OCI-LY7 (cell line): Measurements from ENCODE around the gene PARD3B. TPM values are rescaled to one million over a fixed set of nuclear protein-coding genes. Genes with fewer than 3 reads are reported as not detected.

Experiments
- BruUV-seq: library from RNA; stranded (reverse); fragments of 400-500 nt; replicated peaks from 2 replicates; lab custom pipeline; 2021; lab: Mats Ljungman, UMichigan
- CTCF ChIA-PET: fragments of 300-600 bp; sonication (Branson Sonifier 250); formaldehyde crosslinking; loops from one replicate; lab custom pipeline; 2022; ENCODE audit warnings: antibody characterized with exemption; ENCODE audit not compliant: unreplicated experiment; lab: Charles Lee
- POLR2A ChIA-PET: fragments of 300-600 bp; sonication (Branson Sonifier 250); formaldehyde crosslinking; loops from one replicate; lab custom pipeline; 2022; ENCODE audit warnings: antibody characterized with exemption; lab: Charles Lee
- DNase-seq: peaks from one replicate; pipeline ENCODE4 v3.0.0-alpha.2; 2015; ENCODE audit warnings: low spot score
- H2AFZ ChIP-seq: fragments of 200-600 bp; sonication (generic), shearing (Covaris generic); 2 replicates; pipeline ENCODE4 v1.6.1; 2014; ENCODE audit warnings: mild to moderate bottlenecking, antibody characterized with exemption, low read length, moderate library complexity
- H3K27ac ChIP-seq: fragments of 200-600 bp; sonication (generic); 2 replicates; pipeline ENCODE4 v1.5.1; 2014; ENCODE audit warnings: mixed run types, low read depth, mild to moderate bottlenecking, moderate library complexity, low read length, inconsistent platforms; ENCODE audit not compliant: poor library complexity, severe bottlenecking
- H3K36me3 ChIP-seq: fragments of 200-600 bp; sonication (generic); 2 replicates; pipeline ENCODE4 v1.6.1; 2014; ENCODE audit warnings: mild to moderate bottlenecking, antibody characterized with exemption, low read length, moderate library complexity, mixed read lengths; ENCODE audit not compliant: insufficient read depth
- H3K4me1 ChIP-seq: fragments of 200-600 bp; sonication (generic); 2 replicates; pipeline ENCODE4 v1.5.1; 2014; ENCODE audit warnings: mild to moderate bottlenecking, low read length; ENCODE audit not compliant: insufficient read depth, poor library complexity, severe bottlenecking
- H3K4me2 ChIP-seq: fragments of 200-600 bp; sonication (generic); 2 replicates; pipeline ENCODE4 v1.6.1; 2014; ENCODE audit warnings: mild to moderate bottlenecking, low read length
- H3K4me3 ChIP-seq: fragments of 200-600 bp; sonication (generic); 2 replicates; pipeline ENCODE4 v1.5.1; 2014; ENCODE audit warnings: mild to moderate bottlenecking, low read depth, low read length; ENCODE audit not compliant: poor library complexity, severe bottlenecking
- H3K79me2 ChIP-seq: fragments of 200-600 bp; sonication (generic); 2 replicates; pipeline ENCODE4 v1.6.1; 2016; ENCODE audit warnings: low read depth, mild to moderate bottlenecking, low read length, moderate library complexity, mixed read lengths; ENCODE audit not compliant: insufficient read depth
- H3K9me2 ChIP-seq: fragments of 200-600 bp; sonication (generic); 2 replicates; pipeline ENCODE4 v1.6.1; 2016; ENCODE audit warnings: mild to moderate bottlenecking, low read length, mixed read lengths; ENCODE audit not compliant: insufficient read depth
- H3K9me3 ChIP-seq: fragments of 200-600 bp; sonication (generic); 2 replicates; pipeline ENCODE4 v1.6.1; 2014; ENCODE audit warnings: mild to moderate bottlenecking, mixed run types, low read length, mixed read lengths
- H4K20me1 ChIP-seq: fragments of 200-600 bp; sonication (generic); 2 replicates; pipeline ENCODE4 v1.6.1; 2014; ENCODE audit warnings: mild to moderate bottlenecking, antibody characterized with exemption, low read length, moderate library complexity, mixed read lengths; ENCODE audit not compliant: insufficient read depth
- EZH2phosphoT487 ChIP-seq: fragments of 200-600 bp; sonication (generic); IDR thresholded peaks from 2 replicates; pipeline ENCODE4 v1.6.1; 2018; ENCODE audit warnings: low read depth, borderline replicate concordance, mild to moderate bottlenecking, mixed run types, antibody characterized with exemption, low read length, moderate library complexity, mixed read lengths
- intact Hi-C: fragments of 100-400 bp; cut with micrococcal nuclease; formaldehyde crosslinking; loops from one replicate; pipeline ENCODE4 v1.10.0; 2022; ENCODE audit not compliant: unreplicated experiment
- total RNA-seq, 2 experiments: library from RNA; depleted of rRNA in 1 of 2; stranded (reverse); fragments of >200 nt in 1 of 2; shearing (Covaris generic) in 1 of 2; gene quantifications; 2 replicates each; pipeline ENCODE4 v1.2.3, GENCODE V29; 2014 to 2022
- TF ChIP-seq, protein P1 (sequence below): fragments of 200-600 bp; sonication (generic); conservative IDR thresholded peaks from 2 replicates; pipeline ENCODE4 v1.5.1; 2014; ENCODE audit warnings: mild to moderate bottlenecking, antibody characterized with exemption, low read length, moderate library complexity, mixed read lengths

PARD3B gene
- total RNA-seq, 2 experiments from 2014 or later: not detected

DNA sequence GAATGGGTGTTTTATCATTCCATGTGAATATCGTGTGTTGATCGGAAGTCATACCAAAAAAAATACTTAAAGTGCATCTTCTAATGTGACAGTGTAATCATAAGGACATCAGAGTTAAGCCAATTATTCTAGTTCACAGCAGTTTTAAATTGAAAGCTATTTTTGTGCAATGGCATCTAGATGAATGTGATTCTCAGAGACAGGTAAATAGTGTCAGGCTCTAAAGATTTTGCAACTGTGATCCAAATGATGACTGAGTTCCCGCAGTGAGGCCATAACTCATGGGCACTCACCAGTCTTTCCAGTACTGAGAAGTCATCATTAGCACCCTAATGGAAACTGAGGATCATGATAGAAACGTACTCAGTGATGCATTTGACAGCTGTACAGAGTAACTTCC lies 542.6 kb downstream of the PARD3B start:
- H2AFZ ChIP-seq: no peak overlapping the region
- no peak overlapping the region for H3K27ac ChIP-seq
- no peak overlapping the region for H3K4me3 ChIP-seq
- DNase-seq: no peak
- H3K36me3 ChIP-seq: no peaks in the 10 kb centered on the region
- no peak overlapping the region for H3K4me2 ChIP-seq
- no peaks in the 10 kb centered on the region for H3K9me3 ChIP-seq
- H3K79me2 ChIP-seq: no peaks in the 10 kb centered on the region
- POLR2A ChIA-PET: no interaction called here
- H4K20me1 ChIP-seq: no peaks in the 10 kb centered on the region
- TF ChIP-seq, protein P1, sequence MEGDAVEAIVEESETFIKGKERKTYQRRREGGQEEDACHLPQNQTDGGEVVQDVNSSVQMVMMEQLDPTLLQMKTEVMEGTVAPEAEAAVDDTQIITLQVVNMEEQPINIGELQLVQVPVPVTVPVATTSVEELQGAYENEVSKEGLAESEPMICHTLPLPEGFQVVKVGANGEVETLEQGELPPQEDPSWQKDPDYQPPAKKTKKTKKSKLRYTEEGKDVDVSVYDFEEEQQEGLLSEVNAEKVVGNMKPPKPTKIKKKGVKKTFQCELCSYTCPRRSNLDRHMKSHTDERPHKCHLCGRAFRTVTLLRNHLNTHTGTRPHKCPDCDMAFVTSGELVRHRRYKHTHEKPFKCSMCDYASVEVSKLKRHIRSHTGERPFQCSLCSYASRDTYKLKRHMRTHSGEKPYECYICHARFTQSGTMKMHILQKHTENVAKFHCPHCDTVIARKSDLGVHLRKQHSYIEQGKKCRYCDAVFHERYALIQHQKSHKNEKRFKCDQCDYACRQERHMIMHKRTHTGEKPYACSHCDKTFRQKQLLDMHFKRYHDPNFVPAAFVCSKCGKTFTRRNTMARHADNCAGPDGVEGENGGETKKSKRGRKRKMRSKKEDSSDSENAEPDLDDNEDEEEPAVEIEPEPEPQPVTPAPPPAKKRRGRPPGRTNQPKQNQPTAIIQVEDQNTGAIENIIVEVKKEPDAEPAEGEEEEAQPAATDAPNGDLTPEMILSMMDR: no peak
- TF ChIP-seq EZH2phosphoT487: no peak
- BruUV-seq: no TSS peak
- intact Hi-C loops: no loop called here
- no peaks in the 10 kb centered on the region for H3K4me1 ChIP-seq
- no peaks in the 10 kb centered on the region for H3K9me2 ChIP-seq
- CTCF ChIA-PET: no interaction called here

DNA sequence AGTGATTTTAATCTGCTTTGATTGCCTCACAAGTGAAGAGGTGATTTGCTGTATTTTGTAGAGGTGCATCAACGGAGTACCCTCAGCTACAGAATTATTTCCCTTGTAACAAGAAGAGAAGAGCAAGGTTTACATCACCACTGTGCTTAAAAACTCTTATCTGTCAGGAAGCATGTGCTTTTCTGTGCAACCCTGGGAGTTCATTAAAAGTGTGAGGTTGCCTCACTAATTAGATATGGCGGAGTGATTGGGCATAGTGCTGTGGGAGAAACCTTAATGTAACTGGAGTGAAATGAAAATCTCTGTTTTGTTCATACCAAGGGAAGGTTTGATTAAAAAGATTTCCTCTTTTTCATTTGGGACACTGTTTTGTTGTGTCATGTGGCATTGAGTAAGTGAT lies 544.7 kb downstream of the PARD3B start:
- Histone ChIP-seq H4K20me1 (no peaks in the 10 kb centered on the region), H3K4me3 (no peak overlapping the region), H3K27ac (no peak overlapping the region), H3K9me2 (no peaks in the 10 kb centered on the region), H3K36me3 (no peaks in the 10 kb centered on the region), H2AFZ (no peak overlapping the region), H3K79me2 (no peaks in the 10 kb centered on the region), H3K4me1 (no peaks in the 10 kb centered on the region), H3K9me3 (no peaks in the 10 kb centered on the region), H3K4me2 (no peak overlapping the region)
- DNase-seq: no peak
- BruUV-seq: no TSS peak
- ChIA-PET CTCF (no interaction called here), POLR2A (no interaction called here)
- intact Hi-C loops: no loop called here
- TF ChIP-seq, protein P1: no peak
- no peak for TF ChIP-seq EZH2phosphoT487

DNA sequence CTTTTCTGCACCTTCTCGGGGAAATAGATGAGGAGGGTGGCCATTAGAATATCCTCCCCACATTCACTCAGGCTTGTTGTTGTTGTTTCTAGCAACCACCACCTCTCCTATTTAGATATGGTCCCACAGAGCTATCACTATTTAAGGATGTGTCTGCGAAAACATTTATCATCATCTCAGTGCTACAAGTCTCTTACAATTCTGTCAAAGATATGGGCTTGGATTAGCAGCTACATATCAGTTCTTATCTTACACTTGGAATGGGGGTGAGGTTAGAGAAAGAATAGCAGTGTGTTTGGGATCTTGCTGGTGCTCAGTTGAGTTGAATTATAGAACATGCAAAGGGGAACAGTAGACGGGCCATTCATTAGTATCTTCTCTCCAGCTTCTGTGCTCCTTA lies 546.1 kb downstream of the PARD3B start:
- no peaks in the 10 kb centered on the region for H3K9me3 ChIP-seq
- H3K4me2 ChIP-seq: no peak overlapping the region
- H3K36me3 ChIP-seq: no peaks in the 10 kb centered on the region
- no peak overlapping the region for H2AFZ ChIP-seq
- intact Hi-C loops: no loop called here
- no peaks in the 10 kb centered on the region for H3K9me2 ChIP-seq
- H3K27ac ChIP-seq: no peak overlapping the region
- no peak overlapping the region for H3K4me3 ChIP-seq
- H3K4me1 ChIP-seq: no peaks in the 10 kb centered on the region
- ChIA-PET CTCF (no interaction called here), POLR2A (interaction anchor here (0.6 kb wide), 1 partner anchor 624 kb away, joined by 6 read pairs; no protein-coding TSS in a partner anchor)
- no peaks in the 10 kb centered on the region for H3K79me2 ChIP-seq
- DNase-seq: no peak
- no peak for TF ChIP-seq EZH2phosphoT487
- TF ChIP-seq, protein P1: no peak
- no TSS peak for BruUV-seq
- no peaks in the 10 kb centered on the region for H4K20me1 ChIP-seq
